ENCODE results near the gene NSFL1C. TPM values are rescaled to one million over a fixed set of nuclear protein-coding genes. Genes with fewer than 3 reads are reported as not detected.

The NSFL1C gene
- total RNA-seq, 1 donor, result 30.0 TPM

DNA sequence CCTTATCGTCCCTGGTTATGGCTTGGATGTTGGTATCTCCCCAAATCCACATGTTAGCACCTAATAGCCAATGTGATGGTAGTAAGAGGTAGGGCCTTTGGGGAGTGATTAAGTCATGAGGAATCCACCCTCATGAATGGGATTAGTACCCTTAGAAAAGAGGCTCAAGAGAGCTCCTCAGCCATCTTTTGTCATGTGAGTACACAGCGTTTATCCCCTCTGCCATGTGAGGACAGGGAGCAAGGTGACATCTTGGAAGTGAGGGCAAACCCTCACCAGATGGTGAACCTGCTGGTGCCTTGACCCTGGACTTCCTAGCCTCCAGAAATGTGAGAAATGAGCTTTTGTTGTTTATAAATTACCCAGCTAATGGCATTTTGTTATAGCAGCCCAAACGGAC lies 40.6 kb upstream of the NSFL1C start:
- Histone ChIP-seq H3K36me3 (ENCODE audit: insufficient read depth, low read length) (no peaks in the 10 kb centered on the region), H3K9me3 (ENCODE audit: low read depth, low read length) (no peaks in the 10 kb centered on the region), H3K4me3 (ENCODE audit: insufficient read depth, low read length) (no peak overlapping the region), H3K4me1 (ENCODE audit: insufficient read depth, low read length) (peaks cover 8% of the 10 kb centered on the region), H2AFZ (ENCODE audit: low read length) (no peak overlapping the region), H3K4me2 (ENCODE audit: insufficient read depth, low read length) (no peak overlapping the region), H4K20me1 (ENCODE audit: insufficient read depth, low read length) (no peaks in the 10 kb centered on the region), H3K79me2 (ENCODE audit: insufficient read depth, low read length) (no peaks in the 10 kb centered on the region), H3K27ac (ENCODE audit: low read depth, low read length) (no peak overlapping the region), H3K27me3 (ENCODE audit: insufficient read depth, low read length) (peaks cover 15% of the 10 kb centered on the region)
- DNase-seq (ENCODE audit: insufficient read length, low spot score, missing footprints), result no peak
- TF ChIP-seq, protein P1, sequence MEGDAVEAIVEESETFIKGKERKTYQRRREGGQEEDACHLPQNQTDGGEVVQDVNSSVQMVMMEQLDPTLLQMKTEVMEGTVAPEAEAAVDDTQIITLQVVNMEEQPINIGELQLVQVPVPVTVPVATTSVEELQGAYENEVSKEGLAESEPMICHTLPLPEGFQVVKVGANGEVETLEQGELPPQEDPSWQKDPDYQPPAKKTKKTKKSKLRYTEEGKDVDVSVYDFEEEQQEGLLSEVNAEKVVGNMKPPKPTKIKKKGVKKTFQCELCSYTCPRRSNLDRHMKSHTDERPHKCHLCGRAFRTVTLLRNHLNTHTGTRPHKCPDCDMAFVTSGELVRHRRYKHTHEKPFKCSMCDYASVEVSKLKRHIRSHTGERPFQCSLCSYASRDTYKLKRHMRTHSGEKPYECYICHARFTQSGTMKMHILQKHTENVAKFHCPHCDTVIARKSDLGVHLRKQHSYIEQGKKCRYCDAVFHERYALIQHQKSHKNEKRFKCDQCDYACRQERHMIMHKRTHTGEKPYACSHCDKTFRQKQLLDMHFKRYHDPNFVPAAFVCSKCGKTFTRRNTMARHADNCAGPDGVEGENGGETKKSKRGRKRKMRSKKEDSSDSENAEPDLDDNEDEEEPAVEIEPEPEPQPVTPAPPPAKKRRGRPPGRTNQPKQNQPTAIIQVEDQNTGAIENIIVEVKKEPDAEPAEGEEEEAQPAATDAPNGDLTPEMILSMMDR (IDR thresholded peaks at IDR 0.05; ENCODE audit: extremely low read depth, low read depth, low read length), result no peak

DNA sequence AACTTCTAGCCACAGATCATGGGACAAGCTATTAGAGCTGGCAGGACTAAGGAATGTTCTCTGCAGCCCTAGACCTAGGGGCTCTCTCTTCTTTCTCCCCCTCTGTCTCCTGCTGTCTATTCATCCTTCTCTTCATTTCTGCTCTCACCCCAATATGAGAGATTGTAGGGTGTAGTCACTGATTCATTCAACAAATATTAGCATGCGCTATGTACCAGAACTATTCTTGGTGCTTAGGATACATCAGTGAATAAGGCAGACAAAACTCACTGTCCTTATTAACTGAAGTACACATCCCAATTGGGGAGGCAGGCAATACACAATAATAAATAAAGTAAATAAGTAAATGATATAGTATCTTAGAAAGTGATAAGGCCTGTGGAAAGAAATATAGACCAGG lies 39.2 kb upstream of the NSFL1C start:
- H3K4me3 ChIP-seq (ENCODE audit: insufficient read depth, low read length), result no peak overlapping the region
- no peaks in the 10 kb centered on the region for H4K20me1 ChIP-seq (ENCODE audit: insufficient read depth, low read length)
- H3K4me1 ChIP-seq (ENCODE audit: insufficient read depth, low read length), result peaks cover 8% of the 10 kb centered on the region
- DNase-seq (ENCODE audit: insufficient read length, low spot score, missing footprints), result no peak
- H3K27ac ChIP-seq (ENCODE audit: low read depth, low read length), result no peak overlapping the region
- no peaks in the 10 kb centered on the region for H3K36me3 ChIP-seq (ENCODE audit: insufficient read depth, low read length)
- no peaks in the 10 kb centered on the region for H3K9me3 ChIP-seq (ENCODE audit: low read depth, low read length)
- TF ChIP-seq, protein P1 (IDR thresholded peaks at IDR 0.05; ENCODE audit: extremely low read depth, low read depth, low read length), result no peak
- peaks cover 13% of the 10 kb centered on the region for H3K27me3 ChIP-seq (ENCODE audit: insufficient read depth, low read length)
- no peaks in the 10 kb centered on the region for H3K79me2 ChIP-seq (ENCODE audit: insufficient read depth, low read length)
- no peak overlapping the region for H2AFZ ChIP-seq (ENCODE audit: low read length)
- no peak overlapping the region for H3K4me2 ChIP-seq (ENCODE audit: insufficient read depth, low read length)

DNA sequence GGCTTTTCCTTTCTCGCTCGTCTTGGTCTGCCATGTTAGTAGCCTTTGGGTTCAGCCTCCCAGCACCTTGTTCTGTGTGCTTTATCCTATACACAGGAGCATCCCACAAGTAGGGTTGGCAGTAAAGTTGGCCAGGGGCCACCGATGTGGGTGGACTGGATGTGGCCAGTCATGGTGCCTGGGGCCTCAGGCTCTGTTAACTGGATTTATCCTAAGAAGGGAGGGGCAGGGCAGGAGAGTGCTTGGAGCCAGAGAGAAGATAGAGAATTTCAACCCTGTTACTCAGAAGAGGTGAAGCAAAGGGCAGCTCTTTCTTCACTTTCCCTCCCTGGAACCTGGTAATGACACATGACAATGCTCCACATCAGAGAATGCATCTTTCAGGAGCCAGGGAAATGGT lies 38.7 kb upstream of the NSFL1C start:
- H3K27ac ChIP-seq (ENCODE audit: low read depth, low read length), result no peak overlapping the region

DNA sequence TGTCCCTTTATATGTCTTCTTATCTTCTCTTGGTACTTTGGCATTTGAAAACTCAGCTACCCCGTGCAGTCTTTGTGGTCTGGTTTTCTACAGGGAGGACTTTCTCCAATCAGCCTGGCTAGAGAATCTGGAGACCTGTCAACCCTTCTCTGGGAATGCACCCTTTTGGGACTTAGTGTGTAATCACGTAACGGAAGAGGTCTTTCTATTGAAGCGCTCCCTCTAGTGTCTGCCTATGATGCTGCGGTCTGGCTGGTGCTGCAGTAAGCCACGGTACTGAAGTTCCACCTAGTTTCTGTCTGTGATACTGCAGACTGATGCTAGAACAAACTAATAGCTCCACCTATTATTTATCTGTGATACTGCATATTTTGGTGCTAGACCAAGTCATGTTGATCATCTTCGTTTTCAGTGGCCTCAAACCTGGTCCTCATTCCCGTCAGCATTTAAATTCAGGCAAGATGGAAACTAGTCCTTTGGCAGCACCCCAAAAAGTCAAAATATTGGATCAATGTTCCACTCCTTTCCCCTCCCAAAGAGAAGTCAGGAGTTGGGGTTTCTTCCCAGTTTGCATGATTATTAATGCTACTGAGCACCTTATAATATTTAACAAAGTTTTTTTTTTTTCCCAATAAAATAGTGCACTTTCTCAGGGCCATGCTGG lies 37.0 kb upstream of the NSFL1C start:
- H3K4me2 ChIP-seq (ENCODE audit: insufficient read depth, low read length), result no peak overlapping the region
- no peak overlapping the region for H2AFZ ChIP-seq (ENCODE audit: low read length)
- H3K27me3 ChIP-seq (ENCODE audit: insufficient read depth, low read length), result peaks cover 22% of the 10 kb centered on the region
- DNase-seq (ENCODE audit: insufficient read length, low spot score, missing footprints), result peak; percentile 82
- no peaks in the 10 kb centered on the region for H3K36me3 ChIP-seq (ENCODE audit: insufficient read depth, low read length)
- H3K9me3 ChIP-seq (ENCODE audit: low read depth, low read length), result no peaks in the 10 kb centered on the region
- H4K20me1 ChIP-seq (ENCODE audit: insufficient read depth, low read length), result no peaks in the 10 kb centered on the region
- H3K4me1 ChIP-seq (ENCODE audit: insufficient read depth, low read length), result peaks cover 8% of the 10 kb centered on the region
- TF ChIP-seq, protein P1 (IDR thresholded peaks at IDR 0.05; ENCODE audit: extremely low read depth, low read depth, low read length), result peak; percentile 100
- no peak overlapping the region for H3K4me3 ChIP-seq (ENCODE audit: insufficient read depth, low read length)
- H3K27ac ChIP-seq (ENCODE audit: low read depth, low read length), result no peak overlapping the region
- H3K79me2 ChIP-seq (ENCODE audit: insufficient read depth, low read length), result no peaks in the 10 kb centered on the region

More for the DNA sequence above, 38.7 kb upstream of the NSFL1C start:
- peaks cover 8% of the 10 kb centered on the region for H3K4me1 ChIP-seq (ENCODE audit: insufficient read depth, low read length)
- no peaks in the 10 kb centered on the region for H3K79me2 ChIP-seq (ENCODE audit: insufficient read depth, low read length)
- TF ChIP-seq, protein P1 (IDR thresholded peaks at IDR 0.05; ENCODE audit: extremely low read depth, low read depth, low read length), result no peak
- no peaks in the 10 kb centered on the region for H3K36me3 ChIP-seq (ENCODE audit: insufficient read depth, low read length)
- peaks cover 15% of the 10 kb centered on the region for H3K27me3 ChIP-seq (ENCODE audit: insufficient read depth, low read length)
- H2AFZ ChIP-seq (ENCODE audit: low read length), result no peak overlapping the region
- H4K20me1 ChIP-seq (ENCODE audit: insufficient read depth, low read length), result no peaks in the 10 kb centered on the region
- no peak overlapping the region for H3K4me3 ChIP-seq (ENCODE audit: insufficient read depth, low read length)
- DNase-seq (ENCODE audit: insufficient read length, low spot score, missing footprints), result peak; percentile 49
- H3K9me3 ChIP-seq (ENCODE audit: low read depth, low read length), result no peaks in the 10 kb centered on the region
- H3K4me2 ChIP-seq (ENCODE audit: insufficient read depth, low read length), result no peak overlapping the region

Measured in osteoblast (primary cell).